ENCODE results near the gene TRIM46. TPM values are rescaled to one million over a fixed set of nuclear protein-coding genes. Genes with fewer than 3 reads are reported as not detected.

The TRIM46 gene
- total and polyA plus RNA-seq, 9 of the 15 experiments (the other 6 are each of a cell fraction or from before 2014, with no cell fraction given), result 0.05 to 0.60 (median 0.16) TPM; not detected in 3

- Histone ChIP-seq H2AFZ (ENCODE audit: low read depth, low read length) (no peak overlapping the region), H3K4me3 (no peak overlapping the region), H3K79me2 (ENCODE audit: control insufficient read depth, insufficient read depth, low read length) (peaks cover 1% of the 10 kb centered on the region; the same call in 2 of the 3 replicates), H3K9ac (ENCODE audit: insufficient read depth in 1 of 2, low read depth in 2 of 2, low read length in 2 of 2) (peak overlapping the region in 1 of 2 experiments; percentile 64; a peak in 2 of 4 replicates), H3K27me3 (ENCODE audit: control insufficient read depth in 2 of 2, insufficient read depth in 2 of 2, low read length in 2 of 2) (no peaks in the 10 kb centered on the region), H3K27ac (ENCODE audit: extremely low read depth, low read depth, low read length) (no peak overlapping the region), H3K9me1 (ENCODE audit: control insufficient read depth, insufficient read depth, low read length) (no peaks in the 10 kb centered on the region), H3K4me1 (replicated peaks in 1 of 2; ENCODE audit: control insufficient read depth in 2 of 2, insufficient read depth in 2 of 2, low read length in 2 of 2) (peaks cover 0 to 31% of the 10 kb centered on the region in 2 experiments; a peak in 3 of 5 replicates), H3K9me3 (replicated peaks; ENCODE audit: control insufficient read depth, insufficient read depth, low read depth, low read length) (no peaks in the 10 kb centered on the region), H3K4me2 (ENCODE audit: insufficient read depth, low read length) (no peak overlapping the region), H4K20me1 (replicated peaks; ENCODE audit: control insufficient read depth, insufficient read depth, low read length) (no peaks in the 10 kb centered on the region), H3K36me3 (ENCODE audit: control insufficient read depth, insufficient read depth, low read length) (no peaks in the 10 kb centered on the region)
- DNase-seq (ENCODE audit: extremely low read depth in 1 of 4, low spot score in 3 of 4) (no peak), FAIRE-seq (no peak), ATAC-seq (no peak)
- in situ Hi-C loops (cut with MboI), result no loop called here
- ChIA-PET POLR2A (interaction anchor here (0.6 kb wide), 1 partner anchor 12 kb away, joined by 3 read pairs; no protein-coding TSS in a partner anchor), CTCF (ENCODE audit: low intra/inter-chr PET ratio) (no interaction called here)
- TF ChIP-seq SRF (CRISPR knock-in tag; IDR thresholded peaks at IDR 0.05), result no peak
- WGBS (ENCODE audit: insufficient coverage, low coverage, missing lambda C conversion rate), result 73% methylated on average over 12 of the region's 14 CpGs
- intact Hi-C loops (cut with micrococcal nuclease), result no loop called here
- BruUV-seq (replicated peaks), result no TSS peak
Measured at GRCh38 chr1:155186794-155187455, 13.3 kb downstream of the TRIM46 start.

DNA sequence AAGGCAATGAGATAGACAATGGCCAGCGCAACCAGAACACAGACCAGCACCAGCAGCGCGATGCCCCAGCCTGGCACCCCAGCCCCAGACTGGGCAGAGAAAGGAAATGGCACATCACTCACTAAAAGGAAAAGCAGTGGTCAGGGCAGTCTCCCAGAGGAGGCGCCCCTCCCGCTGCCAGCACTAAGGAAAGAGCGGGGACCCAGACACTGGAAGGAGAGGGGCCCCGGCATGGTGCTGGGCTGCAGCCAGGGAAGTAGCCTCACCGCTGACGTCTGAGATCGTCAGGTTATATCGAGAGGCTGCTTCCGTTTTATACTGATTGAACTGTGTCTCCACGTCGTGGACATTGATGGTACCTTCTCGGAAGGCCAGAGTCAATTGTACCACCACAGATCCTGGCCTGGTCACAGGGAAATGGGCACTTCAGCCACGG is 13.8 kb downstream of the TRIM46 start:
- intact Hi-C loops (cut with micrococcal nuclease), result no loop called here
- Histone ChIP-seq H3K4me3 (no peak overlapping the region), H4K20me1 (replicated peaks; ENCODE audit: control insufficient read depth, insufficient read depth, low read length) (no peaks in the 10 kb centered on the region), H3K27me3 (ENCODE audit: control insufficient read depth in 2 of 2, insufficient read depth in 2 of 2, low read length in 2 of 2) (no peaks in the 10 kb centered on the region), H3K79me2 (ENCODE audit: control insufficient read depth, insufficient read depth, low read length) (peaks cover 7% of the 10 kb centered on the region), H3K9ac (ENCODE audit: insufficient read depth in 1 of 2, low read depth in 2 of 2, low read length in 2 of 2) (peak overlapping the region in 1 of 2 experiments; percentile 64; a peak in 2 of 4 replicates), H3K27ac (ENCODE audit: extremely low read depth, low read depth, low read length) (no peak overlapping the region), H3K9me1 (ENCODE audit: control insufficient read depth, insufficient read depth, low read length) (no peaks in the 10 kb centered on the region), H3K9me3 (replicated peaks; ENCODE audit: control insufficient read depth, insufficient read depth, low read depth, low read length) (no peaks in the 10 kb centered on the region), H3K36me3 (ENCODE audit: control insufficient read depth, insufficient read depth, low read length) (no peaks in the 10 kb centered on the region), H2AFZ (ENCODE audit: low read depth, low read length) (no peak overlapping the region), H3K4me2 (ENCODE audit: insufficient read depth, low read length) (no peak overlapping the region), H3K4me1 (replicated peaks in 1 of 2; ENCODE audit: control insufficient read depth in 2 of 2, insufficient read depth in 2 of 2, low read length in 2 of 2) (peaks cover 3 to 34% of the 10 kb centered on the region in 2 experiments)
- ATAC-seq, result no peak
- ChIA-PET CTCF (ENCODE audit: low intra/inter-chr PET ratio) (no interaction called here), POLR2A (no interaction called here)
- no peak for FAIRE-seq
- 76% methylated on average over 14 of the region's 16 CpGs for WGBS (ENCODE audit: insufficient coverage, low coverage, missing lambda C conversion rate)
- no TSS peak for BruUV-seq (replicated peaks)
- DNase-seq (ENCODE audit: extremely low read depth in 1 of 4, low spot score in 3 of 4), result no peak
- TF ChIP-seq TRIM25 (IDR thresholded peaks at IDR 0.05; ENCODE audit: borderline replicate concordance) (no peak), MYNN (IDR thresholded peaks at IDR 0.05) (no peak), MYNN (CRISPR knock-in tag; IDR thresholded peaks at IDR 0.05) (no peak), ZNF3 (CRISPR knock-in tag; IDR thresholded peaks at IDR 0.05) (no peak), EHMT2 (IDR thresholded peaks at IDR 0.05) (no peak), ZNF696 (CRISPR knock-in tag; conservative IDR thresholded peaks at IDR 0.05) (no peak), ZEB2 (IDR thresholded peaks at IDR 0.05) (no peak), ZNF589 (CRISPR knock-in tag; IDR thresholded peaks at IDR 0.05; ENCODE audit: low read depth) (no peak)
- in situ Hi-C loops (cut with MboI), result no loop called here
